Measurements from ENCODE around the gene PIP4K2B. TPM values are rescaled to one million over a fixed set of nuclear protein-coding genes. Genes with fewer than 3 reads are reported as not detected.

PIP4K2B gene
- total RNA-seq, 1 donor from 2014 or later = 50.7 TPM

GRCh38 chr17:38779965-38780752 lies 19.2 kb downstream of the PIP4K2B start:
- DNase-seq (ENCODE audit: extremely low read depth, low read depth, low spot score) = no peak

GRCh38 chr17:38777641-38778250 lies 21.6 kb downstream of the PIP4K2B start:
- no peak for DNase-seq (ENCODE audit: extremely low read depth, low read depth, low spot score)

GRCh38 chr17:38773258-38773657 lies 26.1 kb downstream of the PIP4K2B start:
- no peak for DNase-seq (ENCODE audit: extremely low read depth, low read depth, low spot score)

GRCh38 chr17:38768417-38768816 lies 30.9 kb downstream of the PIP4K2B start:
- DNase-seq (ENCODE audit: extremely low read depth, low read depth, low spot score) = no peak

- no peak for DNase-seq (ENCODE audit: extremely low read depth, low read depth, low spot score)
These were observed 33.0 kb downstream of the PIP4K2B start for GRCh38 chr17:38766341-38766740.

DNA sequence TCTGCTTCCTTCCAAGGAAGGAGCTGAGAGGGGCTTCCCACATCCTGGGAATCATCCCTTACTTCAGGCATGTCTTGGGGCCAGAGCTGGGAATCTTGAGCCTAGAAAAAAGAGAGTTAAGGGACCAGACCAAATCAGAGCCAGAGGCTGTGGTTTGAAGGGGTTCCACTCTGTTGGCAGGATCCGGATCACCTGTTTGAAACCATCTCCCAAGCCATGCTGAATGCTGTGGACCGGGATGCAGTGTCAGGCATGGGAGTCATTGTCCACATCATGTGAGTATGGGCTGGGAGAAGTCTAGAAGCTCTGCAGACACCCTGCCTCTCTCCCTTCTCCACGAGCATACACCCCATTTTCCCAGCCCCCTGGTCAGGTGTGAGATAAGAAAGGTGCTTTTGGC lies 37.1 kb downstream of the PIP4K2B start:
- no peak for DNase-seq (ENCODE audit: extremely low read depth, low read depth, low spot score)

GRCh38 chr17:38761612-38762011 lies 37.7 kb downstream of the PIP4K2B start:
- DNase-seq (ENCODE audit: extremely low read depth, low read depth, low spot score) = no peak

DNA sequence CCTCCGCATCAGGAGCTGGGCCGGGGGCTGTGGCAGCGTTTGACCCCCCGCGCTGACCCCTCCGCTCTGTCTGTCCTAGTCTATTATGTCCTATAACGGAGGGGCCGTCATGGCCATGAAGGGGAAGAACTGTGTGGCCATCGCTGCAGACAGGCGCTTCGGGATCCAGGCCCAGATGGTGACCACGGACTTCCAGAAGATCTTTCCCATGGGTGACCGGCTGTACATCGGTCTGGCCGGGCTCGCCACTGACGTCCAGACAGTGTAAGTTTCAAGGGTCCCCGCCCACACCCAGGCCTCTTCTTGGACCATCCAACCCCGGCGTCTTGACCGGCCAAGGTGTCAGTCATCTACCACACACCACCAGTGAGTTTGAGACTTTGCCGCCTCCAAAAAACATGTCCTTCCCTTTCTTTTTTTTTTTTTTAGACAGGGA lies 46.3 kb downstream of the PIP4K2B start:
- no peak for DNase-seq (ENCODE audit: extremely low read depth, low read depth, low spot score)

DNA sequence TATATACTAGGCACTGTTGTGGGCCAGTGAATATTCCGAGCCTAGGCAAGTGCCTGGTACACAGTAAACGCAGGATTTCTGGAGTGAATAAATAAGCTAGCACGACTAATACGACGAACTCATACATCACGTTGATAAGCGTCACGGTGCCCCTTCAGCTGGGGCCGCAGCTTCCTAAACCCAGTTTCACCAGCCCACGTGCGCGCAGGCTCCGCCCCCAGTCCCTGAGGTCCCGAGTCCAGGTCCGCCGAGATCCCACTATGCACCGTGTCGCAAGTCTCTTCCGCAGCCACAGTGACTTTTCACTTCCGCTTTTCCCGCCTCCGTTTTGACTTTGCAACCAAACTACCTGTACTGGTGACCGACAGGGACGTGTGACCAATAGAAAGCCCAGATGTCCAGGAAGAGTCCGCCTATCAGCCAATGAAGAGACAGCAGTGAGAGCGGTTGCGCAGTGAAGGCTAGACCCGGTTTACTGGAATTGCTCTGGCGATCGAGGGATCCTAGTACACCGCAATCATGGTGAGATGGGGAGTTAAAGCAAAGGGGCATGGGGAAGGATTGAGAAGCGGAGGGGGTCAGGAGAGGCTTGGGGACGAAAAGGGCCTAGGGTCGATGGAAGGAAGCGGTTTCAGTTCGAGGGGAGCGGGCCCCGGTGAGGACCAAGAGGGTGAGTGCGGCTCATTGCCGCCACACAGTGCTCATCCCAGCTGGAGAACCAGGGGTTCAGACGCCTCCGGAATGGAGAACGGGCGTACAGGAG lies 46.9 kb downstream of the PIP4K2B start, which contains the start of gene PSMB3:
Gene PSMB3, plus strand, starts transcription at position 434 of the 763 bp plus-strand sequence. Its CDS starts 86 bp downstream, at position 520.
- peak; percentile 99 for DNase-seq (ENCODE audit: extremely low read depth, low read depth, low spot score)

DNA sequence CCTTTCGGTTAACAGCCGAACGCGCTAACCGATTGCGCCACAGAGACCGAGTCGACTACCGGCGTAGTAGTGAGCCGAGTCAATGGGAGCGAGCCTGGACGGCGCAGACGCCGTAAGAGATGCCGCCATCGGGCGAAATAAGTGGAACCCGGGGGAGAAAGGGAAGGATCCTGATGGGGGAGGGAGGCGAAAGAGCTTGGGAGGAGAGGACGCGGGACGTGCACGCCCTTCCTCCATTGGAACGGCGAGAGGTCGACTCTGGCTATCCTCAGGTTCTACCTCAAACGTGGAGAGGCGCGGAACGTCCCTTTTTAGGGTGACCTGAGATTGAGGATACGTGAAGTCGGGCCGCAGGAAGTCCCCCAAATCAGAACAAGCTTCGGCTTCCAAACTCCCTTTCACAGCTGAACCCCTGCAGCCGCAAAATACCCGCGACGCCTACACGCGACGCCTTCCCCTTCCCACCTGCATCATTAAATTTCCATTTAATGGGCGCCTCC lies 47.5 kb downstream of the PIP4K2B start:
- no peak for DNase-seq (ENCODE audit: extremely low read depth, low read depth, low spot score)

DNA sequence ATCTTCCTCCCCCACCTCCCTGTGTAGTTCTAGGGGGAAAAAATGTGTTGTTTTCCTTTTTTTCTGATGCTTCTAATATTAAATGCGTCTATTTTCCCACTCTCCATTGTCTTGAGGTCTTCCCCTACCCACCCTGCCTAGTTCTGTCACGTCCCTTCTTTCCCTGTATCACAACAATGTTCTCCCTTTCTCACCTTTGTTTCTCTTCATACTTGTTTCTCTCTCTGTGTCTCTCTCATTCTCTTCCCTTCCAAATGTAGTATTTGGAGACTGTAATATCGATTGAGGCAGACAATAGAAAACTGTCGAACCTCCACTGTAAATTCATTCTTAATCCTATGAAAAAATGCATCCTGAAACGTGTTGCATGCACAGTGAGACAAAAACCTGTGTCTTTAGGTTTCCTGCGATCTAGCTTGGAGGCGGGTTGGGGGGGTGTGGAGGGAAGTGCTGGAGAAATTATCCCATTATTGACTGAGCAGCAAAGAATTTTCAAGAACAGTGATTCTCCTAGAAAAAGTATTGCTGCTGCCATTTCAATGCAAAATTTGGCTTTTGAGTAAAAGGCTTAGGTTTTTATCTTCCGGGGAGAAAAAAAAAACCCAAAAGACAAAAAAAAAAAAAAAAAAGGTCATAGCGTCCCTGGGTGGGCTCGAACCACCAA lies 48.1 kb downstream of the PIP4K2B start:
- no peak for DNase-seq (ENCODE audit: extremely low read depth, low read depth, low spot score)

DNA sequence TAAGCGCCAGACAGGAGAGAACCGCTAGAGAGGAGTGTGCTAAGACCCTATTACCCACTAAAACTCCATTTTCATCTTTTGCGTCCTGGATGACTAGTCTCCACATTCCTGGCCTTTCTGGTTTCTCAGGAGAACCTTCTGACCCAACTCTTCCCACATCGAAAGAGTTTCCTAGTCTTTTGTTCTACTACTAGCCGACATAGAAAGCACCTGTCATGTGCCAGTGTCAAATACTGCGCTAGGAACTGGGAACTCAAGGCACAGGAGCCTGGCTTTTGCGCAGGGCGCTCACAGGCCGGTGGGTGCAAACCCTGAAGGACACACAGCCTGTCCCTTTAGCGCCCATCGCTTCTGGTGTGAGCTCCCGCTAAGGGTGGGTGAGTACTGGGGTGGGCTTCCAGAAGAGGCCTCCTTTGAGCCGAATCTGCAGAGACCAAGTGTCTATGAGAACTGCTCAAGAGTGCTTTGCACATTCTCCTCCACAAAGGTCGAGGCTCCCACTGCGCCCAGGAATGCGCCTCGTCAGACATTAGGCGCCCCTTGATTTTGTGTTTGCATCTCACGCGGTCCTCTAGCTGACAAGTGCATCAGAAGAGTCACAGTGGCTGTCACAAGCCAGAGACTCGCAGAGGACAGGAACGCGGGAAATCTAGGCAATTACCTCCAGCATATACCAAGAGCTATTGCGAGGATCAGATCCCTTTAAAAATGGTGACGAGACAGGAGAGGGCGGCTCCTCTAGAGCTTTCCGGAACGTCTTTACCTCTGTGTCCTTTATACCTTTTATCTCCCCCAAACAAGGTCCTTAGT lies 48.8 kb downstream of the PIP4K2B start:
- DNase-seq (ENCODE audit: extremely low read depth, low read depth, low spot score) = no peak

GRCh38 chr17:38750044-38750311 lies 49.4 kb downstream of the PIP4K2B start:
- no peak for DNase-seq (ENCODE audit: extremely low read depth, low read depth, low spot score)

DNA sequence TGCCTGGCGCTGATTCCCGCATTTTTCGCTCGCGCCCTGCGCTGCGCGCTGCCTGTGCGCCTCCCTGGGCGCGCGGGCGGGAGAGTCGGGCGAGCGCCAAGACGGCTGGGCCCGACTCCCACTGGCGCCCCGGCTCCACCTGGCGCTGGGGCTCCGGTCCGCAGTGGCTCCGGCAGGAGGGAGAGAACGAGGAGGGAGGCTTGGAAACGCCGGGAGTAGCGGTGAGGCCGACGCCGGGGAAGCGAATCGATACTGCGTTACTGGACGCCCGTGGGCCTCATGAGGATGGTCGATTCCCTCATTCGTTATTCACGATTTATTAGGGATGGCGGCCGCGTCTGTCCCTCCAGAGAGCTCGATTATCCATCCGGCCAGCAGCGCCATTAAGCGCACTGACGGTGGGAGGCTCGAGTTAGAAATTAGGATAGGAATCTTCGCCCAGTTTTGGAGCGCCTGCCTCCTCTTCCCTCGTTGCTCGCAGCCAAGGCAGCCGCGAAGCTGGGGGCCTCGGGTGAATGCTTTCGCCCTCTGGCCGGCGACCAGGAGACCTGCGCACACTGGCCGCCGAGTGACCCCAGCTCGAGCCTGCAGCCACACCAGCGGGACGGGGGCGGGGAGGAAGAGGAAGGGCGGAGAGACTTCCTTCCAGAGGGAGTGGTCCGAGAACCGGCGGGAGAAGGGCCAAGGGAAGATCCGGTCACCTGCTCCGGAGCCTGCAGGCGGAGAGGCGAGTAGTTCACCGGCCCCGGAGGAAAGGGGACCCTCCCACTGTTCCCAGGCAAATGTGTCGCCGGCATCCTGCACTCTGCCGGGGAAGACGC lies 49.9 kb downstream of the PIP4K2B start:
- no peak for DNase-seq (ENCODE audit: extremely low read depth, low read depth, low spot score)

DNA sequence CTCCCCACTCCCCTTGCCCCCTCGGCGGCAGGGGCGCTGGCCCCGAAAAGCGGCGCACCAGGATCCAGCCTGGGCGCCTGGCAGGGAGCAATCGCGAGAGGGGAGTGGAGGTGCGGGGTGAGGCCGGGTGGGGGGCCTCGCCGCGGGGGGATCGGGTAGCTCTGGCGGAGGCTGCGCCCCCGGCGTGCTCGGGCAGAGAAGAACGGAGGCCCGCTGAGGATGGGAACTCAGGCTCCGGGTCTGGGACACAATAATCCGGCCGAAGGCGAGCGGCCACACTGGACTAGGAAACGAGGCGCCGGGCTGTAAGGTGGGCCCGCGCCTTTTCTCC lies 50.5 kb downstream of the PIP4K2B start:
- no peak for DNase-seq (ENCODE audit: extremely low read depth, low read depth, low spot score)

DNA sequence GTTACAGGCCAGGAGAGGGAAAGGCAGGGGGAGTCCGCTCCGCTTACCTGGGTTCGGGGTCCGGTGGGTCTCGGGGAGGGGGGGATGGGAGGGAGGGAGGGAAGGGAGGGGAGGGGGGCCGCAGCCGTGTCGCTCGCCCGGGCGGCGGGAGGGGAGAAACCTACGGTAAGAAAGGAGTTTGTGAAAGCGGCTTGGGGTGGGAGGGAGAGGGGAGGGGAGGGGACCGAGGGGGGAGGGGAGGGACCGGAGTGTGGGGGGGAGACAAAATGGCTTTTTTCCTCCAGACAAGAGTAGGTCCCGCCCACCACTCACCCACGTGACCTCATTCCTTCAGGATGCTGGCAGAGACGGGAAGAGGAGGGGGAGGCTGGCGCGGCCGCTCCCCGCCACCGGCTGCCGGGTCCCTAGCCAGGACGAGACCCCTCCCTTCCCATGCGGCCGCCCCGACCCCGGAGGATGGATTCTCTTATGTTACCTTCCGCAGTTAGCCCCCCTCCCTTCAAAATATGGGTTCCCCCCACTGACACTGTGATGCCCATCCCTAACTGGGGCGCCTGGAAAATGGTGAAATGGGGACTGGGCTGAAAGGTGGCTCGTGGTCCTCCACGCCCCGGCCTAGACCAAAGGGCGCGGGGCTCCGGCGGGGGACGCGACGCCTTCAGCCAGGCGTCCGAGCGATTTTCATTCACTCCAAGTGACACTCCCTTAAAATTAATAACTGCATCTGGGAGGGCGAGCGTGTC lies 51.0 kb downstream of the PIP4K2B start, which contains the start of gene PCGF2:
Gene PCGF2, minus strand, starts transcription at position 188 of the 743 bp plus-strand sequence. CDS start 7,934 bp downstream, outside the sequence.
- DNase-seq (ENCODE audit: extremely low read depth, low read depth, low spot score) = no peak

GRCh38 chr17:38747463-38748148 lies 51.8 kb downstream of the PIP4K2B start:
- DNase-seq (ENCODE audit: extremely low read depth, low read depth, low spot score) = no peak

- DNase-seq (ENCODE audit: extremely low read depth, low read depth, low spot score) = no peak
These were observed 52.4 kb downstream of the PIP4K2B start for GRCh38 chr17:38746849-38747462.

Data from glomerular endothelial cell (primary cell).